ENCODE results near the gene SFMBT1.
A peak's percentile ranks its signal among the peaks of the same experiment; 100 is the strongest.

The SFMBT1 gene

DNA sequence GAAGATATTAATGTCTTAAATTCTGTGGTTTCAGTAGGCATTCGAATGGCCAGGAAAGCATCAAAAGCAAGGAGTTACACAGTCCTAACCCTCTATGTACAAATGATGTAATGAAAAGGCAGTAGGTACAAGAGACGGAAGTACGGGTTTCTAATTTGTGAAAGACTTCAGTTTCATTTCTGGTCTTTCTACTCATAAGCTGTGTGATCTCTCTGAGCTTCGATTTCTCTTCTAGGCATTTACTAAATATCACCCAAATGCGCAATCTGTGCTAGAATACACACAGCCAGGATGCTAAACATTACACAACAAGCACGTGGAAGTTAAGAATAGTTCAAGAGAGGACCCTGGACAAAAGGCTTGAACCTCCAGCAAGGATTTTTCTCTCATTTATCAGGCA, 130.6 kb downstream of the SFMBT1 start:
- DNase-seq, result no peak

DNA sequence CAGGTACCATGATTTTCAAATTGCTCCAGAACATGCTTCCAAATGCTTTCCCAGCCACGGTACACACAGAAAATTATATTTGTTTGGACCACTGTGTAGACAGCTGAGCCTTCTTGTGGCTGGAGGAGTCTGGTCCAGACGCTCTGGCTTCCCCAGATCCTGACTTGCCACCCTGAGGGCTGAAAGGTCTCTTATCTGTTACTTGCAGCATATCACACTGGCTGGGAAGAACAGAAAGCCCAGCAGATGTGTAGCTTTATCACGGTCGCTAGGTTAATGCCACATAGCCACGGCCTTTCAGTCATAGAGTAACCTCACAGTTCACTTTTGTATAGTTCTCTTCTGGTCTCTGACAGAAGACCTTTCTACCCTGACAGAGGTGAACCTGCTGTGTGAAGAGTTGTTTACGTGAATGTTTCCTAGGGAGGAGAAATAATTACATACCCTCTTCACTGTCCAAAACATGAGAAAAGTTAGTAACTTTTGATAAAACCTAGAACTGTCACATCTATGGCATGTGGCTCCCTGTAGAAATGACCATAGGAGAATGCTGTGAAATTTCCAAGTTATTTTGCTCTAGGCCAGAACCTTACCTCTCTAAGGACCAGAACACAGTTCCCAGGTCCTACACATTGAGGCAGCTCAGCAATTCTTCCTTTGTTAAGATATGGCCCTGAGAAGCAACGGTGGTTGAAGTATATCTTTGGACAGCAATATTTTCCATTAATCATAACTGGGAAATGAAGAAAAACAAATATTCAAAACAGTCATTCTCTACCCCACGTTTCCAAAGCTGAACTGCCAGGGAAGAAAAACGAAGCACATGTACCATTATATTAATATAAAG, 132.8 kb downstream of the SFMBT1 start:
- no peak for DNase-seq

DNA sequence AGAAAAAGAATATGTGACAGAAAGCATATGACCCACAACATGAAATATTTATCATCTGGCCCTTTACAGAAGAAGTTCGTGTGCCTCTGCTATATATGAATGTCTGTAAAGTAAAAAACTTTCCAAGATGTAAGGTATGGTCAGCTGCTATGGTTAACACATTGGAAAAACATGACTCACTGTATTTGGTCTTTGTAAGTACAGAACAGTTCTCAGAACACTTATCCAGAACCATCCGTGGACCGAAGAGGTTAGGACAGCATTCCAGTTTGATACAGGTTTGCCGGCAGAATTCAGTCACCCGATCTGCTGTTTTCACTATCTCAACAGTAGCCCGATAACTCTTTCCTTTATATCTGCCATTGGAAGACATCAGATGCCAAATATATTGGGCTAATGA, 135.1 kb downstream of the SFMBT1 start:
- no peak for DNase-seq

DNA sequence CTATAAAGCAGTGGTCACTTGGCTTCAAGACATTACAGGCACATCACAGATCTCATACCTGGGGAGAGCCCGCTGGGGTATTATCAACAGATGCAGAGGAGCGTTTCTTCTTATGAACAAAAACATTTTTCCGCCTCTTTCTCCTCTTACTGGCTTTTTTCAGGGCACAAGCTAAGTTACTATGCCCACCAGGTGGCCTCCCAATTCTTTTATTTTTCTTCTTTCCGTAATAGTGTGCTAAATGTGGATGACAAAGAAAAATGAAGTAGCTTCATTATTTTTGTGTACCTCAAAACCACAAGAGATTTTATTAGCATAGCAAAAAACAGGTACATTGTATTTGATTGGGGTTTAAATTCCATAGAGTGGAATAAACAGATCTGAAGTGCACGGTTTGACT, 138.4 kb downstream of the SFMBT1 start:
- DNase-seq, result no peak

DNA sequence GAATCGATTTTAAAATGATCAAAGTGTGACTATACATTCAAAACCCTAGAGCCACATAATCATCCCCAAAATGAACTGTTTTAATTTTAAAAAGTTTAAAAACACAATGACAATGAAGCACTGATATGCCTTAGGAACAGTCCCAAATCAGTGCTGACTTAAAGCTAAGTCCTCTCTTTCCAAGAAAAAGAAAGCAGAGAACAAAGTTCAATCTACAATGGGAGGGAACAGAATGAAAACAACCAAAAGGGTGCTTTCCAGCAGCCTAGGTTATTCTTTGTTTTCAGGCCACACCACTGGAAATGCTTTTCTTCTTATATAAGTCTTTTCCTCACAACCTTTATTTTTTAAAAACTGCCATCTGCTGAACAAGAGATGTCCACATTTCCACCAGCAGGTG, 141.3 kb downstream of the SFMBT1 start:
- no peak for DNase-seq

DNA sequence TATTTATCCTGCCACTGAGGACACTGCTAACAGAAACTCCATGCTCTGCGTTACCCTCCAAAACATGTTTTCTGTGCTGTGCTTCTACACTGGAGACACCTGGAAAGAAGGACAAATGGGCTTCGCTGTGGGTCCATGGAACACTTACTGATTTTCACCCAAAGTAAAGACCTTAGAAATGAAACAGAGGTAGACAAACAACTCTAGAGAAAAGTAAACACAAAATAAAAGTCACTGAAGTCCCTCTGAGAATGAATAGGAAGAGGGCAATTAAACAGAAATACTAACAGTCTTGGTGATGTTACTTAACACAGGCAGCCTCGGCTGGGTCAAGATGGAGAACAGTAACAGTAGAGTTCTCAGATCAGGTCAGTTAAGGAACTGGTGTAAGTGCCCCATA, 141.9 kb downstream of the SFMBT1 start:
- DNase-seq, result no peak

DNA sequence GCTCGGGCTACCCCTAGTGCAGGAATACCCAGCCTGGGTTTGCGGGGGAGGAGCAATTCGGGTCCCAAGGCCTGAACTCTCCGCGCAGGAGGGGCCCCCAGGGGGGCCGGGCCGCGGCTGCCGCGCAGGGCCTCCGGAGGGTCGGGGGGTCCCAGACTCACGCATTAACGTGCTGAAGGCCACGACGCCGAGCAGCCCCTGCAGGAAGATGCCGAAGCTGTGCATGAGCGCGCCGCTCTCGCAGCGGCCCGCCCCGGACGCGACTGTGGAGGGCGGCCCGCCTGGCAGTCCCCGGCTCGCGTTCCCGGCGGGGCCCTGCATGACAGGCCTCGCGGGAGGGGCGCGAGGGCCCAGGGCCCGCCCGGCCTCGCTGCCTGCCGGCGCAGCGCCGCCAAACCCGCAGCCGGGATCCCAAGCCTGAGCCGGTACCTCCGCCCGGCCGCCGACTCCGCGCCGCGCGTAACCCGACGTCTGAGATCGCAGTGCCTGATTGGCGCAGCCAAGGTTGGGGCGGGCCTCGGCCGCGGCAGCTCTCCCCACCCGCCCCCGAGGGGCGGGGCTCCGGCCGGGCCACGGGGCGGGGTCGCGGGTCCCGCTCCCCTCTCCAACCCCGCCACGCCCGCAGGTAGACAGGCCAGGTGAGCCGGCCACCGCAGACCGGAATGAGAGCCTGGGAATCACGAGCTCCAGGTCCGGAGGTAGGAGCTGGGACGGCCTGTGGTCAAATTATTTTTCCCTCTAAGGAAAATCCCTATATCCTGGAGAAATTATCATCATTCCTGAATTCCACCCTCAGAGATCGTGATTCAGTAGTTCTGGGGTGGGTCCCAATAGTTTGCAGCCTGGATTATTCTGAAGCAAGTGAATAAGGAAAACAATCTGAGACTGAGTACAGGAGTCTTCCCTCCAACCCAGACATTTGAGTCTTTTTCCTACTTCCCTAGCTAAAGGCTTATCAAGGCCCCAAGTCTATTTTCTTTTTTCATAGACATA, 148.4 kb downstream of the SFMBT1 start, which contains the start of gene STIMATE:
Gene STIMATE (minus strand): TSS at position 419 of the 993 bp plus-strand sequence. CDS start 98 bp downstream, at position 321.
- DNase-seq, result peak; percentile 1

DNA sequence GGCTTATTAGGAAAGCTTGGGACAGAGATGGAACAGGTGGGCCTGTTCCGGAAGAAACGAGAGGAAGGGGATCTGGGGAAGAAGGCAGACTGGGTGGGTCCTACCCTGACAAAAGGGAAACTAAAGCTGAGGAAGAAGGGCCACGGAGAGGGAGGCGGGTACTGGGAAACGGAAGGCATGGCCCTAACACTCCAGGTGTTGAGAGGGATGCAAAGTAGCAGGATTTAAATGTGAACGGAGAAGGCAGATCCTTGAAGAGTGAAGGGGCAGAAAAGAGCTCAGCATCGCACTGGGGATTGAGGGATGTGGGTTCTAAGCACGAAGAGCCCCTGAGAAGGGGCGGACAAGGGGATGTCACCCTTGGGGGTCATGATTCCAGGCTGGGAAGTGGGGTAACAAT, 149.3 kb downstream of the SFMBT1 start:
- no peak for DNase-seq

DNA sequence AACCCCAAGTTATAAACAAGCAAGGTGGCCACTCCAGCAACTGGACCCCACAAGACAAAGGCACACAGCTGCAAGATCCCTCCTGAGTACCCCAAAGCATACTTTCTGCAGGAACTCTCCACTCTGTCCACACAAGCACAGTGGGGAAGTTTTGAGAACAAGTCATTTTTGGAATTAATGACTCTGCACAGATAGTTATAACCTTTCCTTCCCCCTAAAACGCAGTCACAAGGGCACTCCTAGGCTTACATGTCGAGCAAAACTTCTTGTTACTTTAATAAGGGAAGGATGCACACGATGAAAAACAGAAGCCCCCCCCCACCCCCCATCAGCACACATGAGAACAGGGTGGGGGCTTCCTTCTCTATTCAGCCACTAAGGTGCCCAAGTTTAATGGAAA, 149.7 kb downstream of the SFMBT1 start:
- no peak for DNase-seq

DNA sequence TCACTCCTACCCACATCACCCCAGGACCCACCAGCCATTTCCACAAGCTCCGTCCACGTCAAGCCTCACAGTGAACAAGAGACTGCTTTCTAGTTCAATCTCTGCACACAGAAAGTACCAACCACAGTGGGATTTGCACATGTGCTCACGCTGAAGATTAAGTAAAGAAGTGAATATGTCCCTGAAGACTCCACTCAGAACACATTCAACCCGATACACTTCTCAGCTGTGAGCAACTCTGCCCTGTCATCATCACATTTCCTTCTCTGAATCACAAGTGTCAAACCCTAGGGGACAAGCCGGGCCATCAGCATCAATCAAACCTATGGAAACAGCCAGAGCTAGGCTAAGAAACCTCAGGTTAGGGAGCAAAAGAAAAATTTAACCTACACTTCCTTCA, 150.5 kb downstream of the SFMBT1 start:
- DNase-seq, result no peak

DNA sequence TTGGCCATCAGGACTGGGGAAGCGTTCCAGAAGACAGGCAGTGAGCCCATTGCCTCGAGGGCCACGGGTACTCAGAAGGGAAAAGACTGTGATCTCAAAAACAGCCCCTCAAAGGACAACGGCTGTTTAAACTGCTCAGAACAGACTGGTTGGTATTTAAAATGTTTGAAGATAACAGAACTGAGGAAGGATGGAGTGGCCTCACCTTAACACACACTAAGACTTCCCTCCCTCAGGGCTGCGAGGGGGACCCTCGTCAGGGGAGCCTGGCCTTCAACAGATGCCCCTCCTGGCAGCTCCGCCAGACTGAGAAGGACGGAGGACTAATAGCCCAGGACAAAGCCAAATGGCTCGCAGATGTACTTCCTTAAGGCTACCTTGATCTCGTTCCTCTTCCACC, 151.1 kb downstream of the SFMBT1 start:
- no peak for DNase-seq

DNA sequence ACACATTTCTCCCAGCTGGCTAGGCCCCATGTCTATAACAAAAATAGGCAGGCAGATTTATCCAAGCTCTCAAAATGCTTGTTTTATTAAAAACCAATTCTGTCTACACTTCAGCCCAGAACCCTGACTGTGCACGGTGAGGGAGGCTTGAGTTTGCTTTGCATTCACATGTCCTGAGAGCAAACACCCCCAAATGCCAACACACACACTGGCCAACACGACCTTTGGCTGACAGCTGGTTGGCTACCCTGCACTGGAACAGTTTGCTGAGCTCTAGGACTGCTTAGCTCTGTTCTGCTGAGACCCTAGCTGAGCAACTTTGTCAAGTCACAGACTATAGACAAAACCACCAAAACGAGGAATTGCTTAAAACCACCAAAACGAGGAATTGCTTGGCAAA, 152.2 kb downstream of the SFMBT1 start:
- DNase-seq, result no peak

DNA sequence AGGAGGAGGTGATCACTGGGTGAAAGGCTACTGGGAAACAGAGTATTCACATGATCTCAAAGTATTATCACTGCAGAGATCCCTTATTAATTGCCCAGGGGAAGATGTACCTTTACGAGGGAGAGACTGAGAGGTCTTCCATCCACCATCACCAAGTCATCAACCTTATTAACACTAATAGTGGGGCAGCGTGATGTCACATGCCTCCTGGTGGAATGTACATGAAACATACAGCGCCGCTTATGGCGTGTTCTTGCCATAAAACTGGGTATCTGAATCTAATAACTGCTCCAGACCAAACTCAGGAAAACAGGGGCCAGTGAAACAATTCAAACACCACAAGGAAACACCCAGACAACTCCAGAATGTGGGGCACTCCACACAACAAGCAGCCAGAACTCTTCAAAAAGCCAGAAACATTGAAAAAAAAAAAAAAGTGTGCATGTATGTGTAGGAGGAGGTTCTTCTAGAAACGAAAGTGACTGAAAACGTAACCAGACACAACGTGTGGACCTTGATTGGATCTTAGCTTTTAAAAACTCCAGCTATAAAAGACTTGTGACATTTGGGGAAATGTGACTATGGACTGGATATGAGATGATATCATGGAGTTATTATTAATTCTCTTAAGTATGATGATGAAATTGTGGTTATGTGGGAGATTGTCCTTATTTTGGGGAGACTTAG, 153.1 kb downstream of the SFMBT1 start:
- no peak for DNase-seq

DNA sequence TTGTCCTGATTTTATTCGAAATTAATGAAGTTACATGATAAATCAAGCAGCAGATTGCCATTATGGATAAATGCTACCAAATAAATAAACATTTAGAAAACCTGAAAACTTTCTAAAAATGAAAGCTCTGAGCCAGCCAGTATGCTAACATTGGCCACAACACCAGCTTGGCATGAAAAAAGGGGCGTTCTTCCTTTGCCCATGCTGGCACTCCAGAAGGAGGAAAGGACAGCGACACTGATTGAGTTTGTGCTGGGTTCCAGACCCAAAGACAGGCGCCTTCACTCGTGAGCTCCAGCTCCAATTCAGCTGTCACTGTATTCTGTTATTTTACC, 153.6 kb downstream of the SFMBT1 start:
- DNase-seq, result no peak

DNA sequence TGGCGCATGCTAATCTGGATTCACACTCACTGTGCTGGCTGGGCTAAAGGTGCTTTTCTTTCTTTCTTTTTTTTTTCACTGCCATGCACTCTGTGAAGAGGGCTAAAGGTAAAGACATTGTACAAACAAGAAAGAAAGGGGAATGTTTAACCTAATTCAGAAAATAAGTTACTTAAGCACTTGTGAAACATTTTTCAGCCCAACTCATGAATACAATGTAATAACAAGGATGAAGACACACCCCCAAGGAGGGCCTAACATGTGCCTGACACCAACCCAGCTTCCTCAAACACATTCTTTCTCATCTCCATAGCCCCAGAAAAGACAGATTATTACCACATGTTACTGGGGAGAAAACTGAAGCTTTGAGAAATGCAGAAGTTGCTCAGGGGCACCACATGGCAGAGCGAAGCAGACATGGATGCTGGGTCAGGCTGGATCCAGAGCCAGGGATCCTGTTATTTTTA, 154.2 kb downstream of the SFMBT1 start:
- DNase-seq, result no peak

DNA sequence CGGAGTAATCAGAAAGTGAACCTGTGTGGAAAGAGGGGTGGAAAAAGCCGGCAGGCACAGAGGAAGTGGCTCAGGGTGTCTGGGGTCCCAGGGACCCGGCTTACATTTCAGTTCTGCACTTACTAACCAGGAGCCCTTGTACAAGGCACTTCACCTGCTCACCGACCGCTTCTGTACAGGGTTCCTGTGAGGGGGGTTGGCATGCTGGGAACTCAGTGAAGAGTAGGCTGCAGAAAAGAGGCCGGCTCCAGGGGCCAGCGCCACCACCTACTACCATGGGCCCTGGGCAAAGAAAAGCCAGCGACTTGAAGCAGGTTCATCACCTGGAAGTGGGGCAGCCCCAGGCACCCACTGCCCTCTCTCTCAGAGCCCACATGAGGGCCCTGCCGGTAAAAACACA, 154.7 kb downstream of the SFMBT1 start:
- DNase-seq, result no peak

DNA sequence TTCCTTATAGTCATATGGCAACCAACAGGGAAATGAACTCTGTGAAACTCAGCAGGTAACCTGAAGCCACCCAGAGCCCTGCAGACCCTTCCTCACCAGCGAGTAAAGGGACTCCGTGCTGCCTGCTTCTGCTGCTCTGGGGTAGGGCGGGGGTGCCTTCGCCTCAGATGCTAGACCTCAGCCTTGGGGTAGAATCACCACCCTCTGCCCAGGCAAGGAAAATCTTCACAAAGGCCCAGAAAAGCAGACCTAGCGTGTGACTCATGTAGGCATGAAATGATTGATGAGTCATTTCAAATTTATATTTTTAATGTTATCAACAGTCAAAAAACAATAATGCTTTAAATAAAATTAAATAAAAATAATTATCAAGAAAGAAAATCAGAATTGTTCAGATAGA, 155.1 kb downstream of the SFMBT1 start:
- DNase-seq, result no peak

DNA sequence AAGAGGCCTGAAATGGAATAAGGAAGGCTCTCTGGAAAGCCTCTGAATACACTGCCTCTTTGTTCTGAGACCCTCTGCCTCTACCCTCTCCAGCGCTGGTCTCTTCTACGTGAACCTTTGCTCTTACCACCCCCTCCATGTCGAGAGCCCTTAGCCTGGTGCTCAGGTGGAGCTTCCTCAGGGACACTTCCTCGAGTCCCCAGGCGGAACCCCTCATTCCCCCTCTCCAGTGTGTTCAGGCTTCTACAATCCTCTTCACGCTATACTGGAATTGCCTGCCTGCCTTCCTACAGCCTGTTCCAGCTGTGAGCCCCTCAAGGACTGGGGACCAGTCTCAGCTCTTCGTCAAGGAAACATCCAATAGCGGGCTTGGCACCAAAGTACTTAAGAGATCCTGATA, 156.0 kb downstream of the SFMBT1 start:
- DNase-seq, result no peak

DNA sequence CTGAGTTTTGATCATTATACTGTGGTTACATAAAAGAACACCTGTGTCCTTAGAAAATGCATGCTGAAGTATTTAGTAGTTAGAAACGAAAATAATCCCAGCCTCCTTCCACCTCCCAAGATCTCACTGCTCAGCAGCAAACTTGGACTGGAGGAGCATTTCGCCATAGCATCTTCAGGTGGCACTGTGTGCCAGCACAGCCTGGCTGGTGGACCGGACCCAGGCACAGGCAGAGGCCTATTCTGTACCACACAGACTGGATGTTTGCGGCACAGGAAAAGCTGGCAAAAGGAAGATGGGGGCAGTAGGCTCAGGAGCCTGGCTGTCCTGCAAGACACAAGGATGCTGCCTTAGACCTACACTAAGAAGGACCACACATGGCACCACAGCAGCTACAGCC, 158.7 kb downstream of the SFMBT1 start:
- DNase-seq, result no peak

DNA sequence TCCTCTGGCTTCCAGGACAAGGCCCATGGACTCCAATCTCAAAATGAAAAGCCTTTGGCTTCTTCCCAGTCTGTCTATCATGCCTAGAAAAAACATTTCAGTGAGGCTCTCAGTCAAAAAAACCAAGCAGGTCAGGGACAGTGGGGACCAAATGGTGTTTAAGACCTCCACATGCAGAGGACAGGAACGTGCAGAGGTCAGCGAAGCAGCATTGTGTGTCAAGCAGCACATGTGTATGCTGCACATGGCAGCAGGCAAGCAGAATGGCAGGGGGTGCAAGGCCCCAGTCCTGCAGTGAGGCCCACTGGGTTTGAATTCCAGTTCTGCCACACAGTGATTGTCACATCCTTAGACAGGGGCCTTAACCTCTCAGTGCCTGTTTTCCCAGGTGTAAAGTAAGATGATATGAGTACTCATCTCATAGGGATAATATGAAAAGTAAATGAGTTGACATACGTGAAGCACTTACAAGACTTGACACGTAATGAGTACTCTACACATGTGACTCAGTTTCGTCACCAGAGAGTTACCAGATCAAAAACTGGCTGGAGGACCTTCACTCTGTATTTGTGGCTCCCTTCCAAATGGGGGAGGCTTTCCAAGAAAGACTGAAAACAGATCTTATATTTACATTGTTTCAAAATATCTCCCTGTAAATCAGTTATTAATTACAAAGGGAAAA, 159.7 kb downstream of the SFMBT1 start:
- DNase-seq, result no peak

DNA sequence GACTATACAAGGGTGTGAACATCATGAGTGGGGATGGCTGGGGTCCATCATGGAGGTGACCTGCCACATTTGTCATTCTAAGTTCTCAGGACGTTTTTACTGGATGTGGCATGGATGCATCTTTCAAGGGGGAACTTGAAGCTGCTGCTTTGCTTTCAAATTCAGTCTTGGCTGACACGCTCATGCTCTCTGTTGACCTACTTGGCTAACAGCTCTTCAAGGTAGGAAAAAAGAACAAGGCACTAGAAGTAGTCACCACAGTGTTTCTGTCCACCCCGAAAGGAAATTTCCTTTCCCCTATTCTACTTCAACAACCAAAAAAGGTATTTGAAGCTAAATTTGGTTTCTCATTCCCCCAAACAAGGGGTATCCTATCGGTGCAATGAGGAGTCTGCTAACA, 163.5 kb downstream of the SFMBT1 start:
- no peak for DNase-seq

DNA sequence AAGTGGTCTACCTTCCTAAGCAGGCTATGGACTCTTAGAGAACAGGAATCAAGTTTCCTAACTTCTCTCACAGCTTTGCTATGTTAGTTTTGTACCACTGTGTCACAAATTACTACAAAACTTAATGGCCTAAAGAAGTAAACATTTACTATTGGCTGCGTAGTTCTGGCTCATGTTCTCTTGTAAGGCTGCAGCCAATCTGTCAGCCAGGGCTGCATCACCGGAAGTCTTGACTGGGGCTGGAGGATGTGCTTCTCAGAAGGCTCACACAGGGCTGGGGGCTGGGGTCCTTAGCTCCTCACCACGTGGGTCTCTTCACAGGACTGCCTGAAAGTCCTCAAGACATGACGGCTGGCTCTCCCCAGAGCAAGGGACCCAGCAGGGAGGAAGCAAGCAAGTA, 164.0 kb downstream of the SFMBT1 start:
- DNase-seq, result no peak

DNA sequence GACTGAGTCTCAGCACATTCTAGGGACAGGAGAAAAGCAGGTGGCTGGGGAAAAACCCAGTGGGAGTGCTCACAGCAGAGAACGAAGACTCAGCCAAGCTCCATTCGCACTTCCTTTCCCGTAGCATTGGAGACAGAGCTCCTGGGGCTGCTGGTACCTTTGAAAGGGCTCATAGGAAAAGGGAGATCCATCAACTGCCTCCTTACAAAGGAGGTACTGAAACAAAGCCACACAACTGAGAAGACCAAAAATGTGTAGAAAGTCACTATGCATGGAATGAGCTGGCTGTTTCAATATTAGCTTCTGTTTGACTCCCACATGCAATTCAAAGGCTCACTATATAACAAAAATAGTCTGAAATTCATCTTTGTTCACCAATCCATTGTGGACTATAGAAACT, 165.4 kb downstream of the SFMBT1 start:
- no peak for DNase-seq

Measured in NCI-H1417 treated with DMSO at 0.1 percent for 48 hours (cell line).